Nephron (organoid): ENCODE results near the gene UBE3C.

ENCODE experiments used
- H3K27ac Mint-ChIP-seq, 3 experiments: 2 replicates each; pipeline ENCODE4 v1.8.0; 2020; ENCODE audit warnings: mixed read lengths in 3 of 3, mild to moderate bottlenecking in 2 of 3, moderate library complexity in 1 of 3
- H3K27me3 Mint-ChIP-seq: 2 replicates; pipeline ENCODE4 v1.8.0; 2021; ENCODE audit warnings: low read depth, mild to moderate bottlenecking, moderate library complexity, mixed read lengths
- H3K36me3 Mint-ChIP-seq: 2 replicates; pipeline ENCODE4 v1.8.0; 2020; ENCODE audit warnings: low read depth, mixed read lengths
- H3K4me1 Mint-ChIP-seq: 2 replicates; pipeline ENCODE4 v1.8.0; 2020; ENCODE audit warnings: mixed read lengths
- H3K4me3 Mint-ChIP-seq, 3 experiments: 2 replicates each; pipeline ENCODE4 v1.8.0; 2020; ENCODE audit warnings: mild to moderate bottlenecking in 3 of 3, mixed read lengths in 3 of 3, moderate library complexity in 2 of 3
- H3K9me3 Mint-ChIP-seq: 2 replicates; pipeline ENCODE4 v1.8.0; 2020; ENCODE audit warnings: mixed read lengths
- TF ChIP-seq, protein P1 (sequence below), 3 experiments: fragments of 200-600 bp; sonication (generic); IDR thresholded peaks; one replicate each; pipeline ENCODE4 v1.5.0; 2021; ENCODE audit warnings: antibody characterized with exemption in 3 of 3; ENCODE audit not compliant: unreplicated experiment in 3 of 3

Gene UBE3C

DNA sequence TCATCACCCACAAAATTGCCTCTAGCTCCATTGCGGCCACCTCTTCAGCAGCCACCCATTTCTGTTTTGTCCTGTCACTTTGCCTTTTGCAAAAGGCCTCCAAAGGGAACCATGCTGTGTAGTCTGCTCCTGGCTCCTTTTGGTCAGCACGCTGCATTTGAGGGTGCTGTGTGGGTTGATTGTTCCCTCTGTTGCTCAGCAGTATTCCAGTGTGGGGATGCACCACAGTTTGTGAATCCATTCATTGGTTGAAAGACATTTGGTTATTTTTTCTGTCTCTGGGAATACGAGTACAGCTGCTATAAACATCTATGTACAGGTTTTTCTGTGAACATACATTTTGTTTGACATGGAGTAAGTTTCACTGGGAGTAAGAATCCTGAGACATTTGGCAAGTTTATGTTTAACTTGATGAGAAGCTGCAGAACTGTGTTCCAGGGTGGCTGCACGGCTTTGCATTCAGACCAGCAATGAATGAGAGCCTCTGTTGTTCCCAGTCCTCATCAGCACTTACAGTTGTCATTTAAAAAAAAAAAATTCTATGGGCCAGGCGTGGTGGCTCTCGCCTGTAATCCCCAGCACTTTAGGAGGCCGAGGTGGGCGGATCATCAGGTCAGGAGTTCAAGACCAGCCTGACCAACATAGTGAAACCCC, 82.3 kb downstream of the UBE3C start:
- H3K27me3 Mint-ChIP-seq, result peaks cover 4% of the 10 kb centered on the region
- H3K4me1 Mint-ChIP-seq, result no peaks in the 10 kb centered on the region
- no peaks in the 10 kb centered on the region for H3K9me3 Mint-ChIP-seq
- H3K4me3 Mint-ChIP-seq, result no peak overlapping the region
- TF ChIP-seq, protein P1, sequence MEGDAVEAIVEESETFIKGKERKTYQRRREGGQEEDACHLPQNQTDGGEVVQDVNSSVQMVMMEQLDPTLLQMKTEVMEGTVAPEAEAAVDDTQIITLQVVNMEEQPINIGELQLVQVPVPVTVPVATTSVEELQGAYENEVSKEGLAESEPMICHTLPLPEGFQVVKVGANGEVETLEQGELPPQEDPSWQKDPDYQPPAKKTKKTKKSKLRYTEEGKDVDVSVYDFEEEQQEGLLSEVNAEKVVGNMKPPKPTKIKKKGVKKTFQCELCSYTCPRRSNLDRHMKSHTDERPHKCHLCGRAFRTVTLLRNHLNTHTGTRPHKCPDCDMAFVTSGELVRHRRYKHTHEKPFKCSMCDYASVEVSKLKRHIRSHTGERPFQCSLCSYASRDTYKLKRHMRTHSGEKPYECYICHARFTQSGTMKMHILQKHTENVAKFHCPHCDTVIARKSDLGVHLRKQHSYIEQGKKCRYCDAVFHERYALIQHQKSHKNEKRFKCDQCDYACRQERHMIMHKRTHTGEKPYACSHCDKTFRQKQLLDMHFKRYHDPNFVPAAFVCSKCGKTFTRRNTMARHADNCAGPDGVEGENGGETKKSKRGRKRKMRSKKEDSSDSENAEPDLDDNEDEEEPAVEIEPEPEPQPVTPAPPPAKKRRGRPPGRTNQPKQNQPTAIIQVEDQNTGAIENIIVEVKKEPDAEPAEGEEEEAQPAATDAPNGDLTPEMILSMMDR (IDR thresholded peaks at IDR 0.05; ENCODE audit: unreplicated experiment in 3 of 3), result no peak
- H3K27ac Mint-ChIP-seq, result peak overlapping the region in 1 of 3 experiments; percentile 56
- peaks cover 50% of the 10 kb centered on the region for H3K36me3 Mint-ChIP-seq

- Mint-ChIP-seq H3K4me3 (no peak overlapping the region), H3K27ac (no peak overlapping the region), H3K36me3 (peaks cover 46% of the 10 kb centered on the region), H3K9me3 (no peaks in the 10 kb centered on the region), H3K27me3 (peaks cover 4% of the 10 kb centered on the region), H3K4me1 (no peaks in the 10 kb centered on the region)
- TF ChIP-seq, protein P1 (IDR thresholded peaks at IDR 0.05; ENCODE audit: unreplicated experiment in 3 of 3), result no peak
Observed at GRCh38 chr7:157222687-157223086, 84.0 kb downstream of the UBE3C start.

DNA sequence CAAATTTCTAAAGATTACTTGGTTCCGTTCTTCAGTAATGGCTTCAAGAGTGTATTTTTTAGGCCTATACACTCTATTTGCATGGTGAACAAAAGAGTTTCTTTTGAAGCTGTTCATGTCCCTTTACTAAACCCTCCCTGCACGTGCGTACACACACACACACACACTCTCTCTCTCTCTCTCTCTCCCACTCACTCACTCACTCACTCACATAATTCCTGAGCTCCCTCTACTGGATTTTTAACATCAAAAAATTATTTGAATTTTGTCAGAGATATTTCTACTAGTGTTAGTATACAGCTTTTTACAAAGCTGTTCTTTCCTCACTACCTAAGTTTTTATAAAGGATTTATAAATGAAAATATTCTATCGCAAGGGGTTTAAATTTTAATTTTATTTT, 85.9 kb downstream of the UBE3C start:
- no peaks in the 10 kb centered on the region for H3K9me3 Mint-ChIP-seq
- H3K4me3 Mint-ChIP-seq, result no peak overlapping the region
- H3K27ac Mint-ChIP-seq, result peak overlapping the region in 1 of 3 experiments; percentile 10
- H3K36me3 Mint-ChIP-seq, result peaks cover 35% of the 10 kb centered on the region
- H3K4me1 Mint-ChIP-seq, result no peaks in the 10 kb centered on the region
- H3K27me3 Mint-ChIP-seq, result peaks cover 4% of the 10 kb centered on the region
- TF ChIP-seq, protein P1 (IDR thresholded peaks at IDR 0.05; ENCODE audit: unreplicated experiment in 3 of 3), result peak in 2 of 3 experiments; percentile 26 to 33

GRCh38 chr7:157228864-157229422, 90.2 kb downstream of the UBE3C start:
- H3K4me3 Mint-ChIP-seq, result no peak overlapping the region
- peaks cover 59% of the 10 kb centered on the region for H3K36me3 Mint-ChIP-seq
- no peaks in the 10 kb centered on the region for H3K9me3 Mint-ChIP-seq
- H3K27ac Mint-ChIP-seq, result no peak overlapping the region
- TF ChIP-seq, protein P1 (IDR thresholded peaks at IDR 0.05; ENCODE audit: unreplicated experiment in 3 of 3), result peak in 1 of 3 experiments; percentile 14
- H3K27me3 Mint-ChIP-seq, result no peaks in the 10 kb centered on the region
- H3K4me1 Mint-ChIP-seq, result no peaks in the 10 kb centered on the region

- H3K27ac Mint-ChIP-seq, result no peak overlapping the region
- no peaks in the 10 kb centered on the region for H3K9me3 Mint-ChIP-seq
- H3K4me1 Mint-ChIP-seq, result no peaks in the 10 kb centered on the region
- TF ChIP-seq, protein P1 (IDR thresholded peaks at IDR 0.05; ENCODE audit: unreplicated experiment in 3 of 3), result no peak
- H3K4me3 Mint-ChIP-seq, result no peak overlapping the region
- peaks cover 63% of the 10 kb centered on the region for H3K36me3 Mint-ChIP-seq
- H3K27me3 Mint-ChIP-seq, result no peaks in the 10 kb centered on the region
Observed at GRCh38 chr7:157233677-157234076, 95.0 kb downstream of the UBE3C start.

DNA sequence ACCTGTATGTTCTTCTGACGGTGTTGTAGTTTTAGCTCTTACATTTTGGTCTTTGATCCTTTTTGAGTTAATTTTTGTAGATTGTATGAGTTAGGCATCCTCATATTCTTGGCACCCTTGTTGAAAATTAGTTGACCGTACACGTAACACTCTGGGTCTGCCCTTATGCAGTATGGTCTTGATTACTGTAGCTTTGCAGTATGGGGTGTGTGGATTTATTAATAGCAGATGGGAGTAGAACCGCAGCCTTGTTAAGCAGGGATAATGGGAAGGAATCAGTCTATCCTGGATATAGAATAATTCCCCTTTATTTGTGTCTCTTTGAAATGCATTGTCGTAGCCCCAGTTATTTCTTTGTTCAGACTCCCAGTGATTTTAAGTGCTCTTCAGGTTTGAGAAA, 95.5 kb downstream of the UBE3C start:
- H3K36me3 Mint-ChIP-seq, result peaks cover 66% of the 10 kb centered on the region
- no peaks in the 10 kb centered on the region for H3K4me1 Mint-ChIP-seq
- H3K27me3 Mint-ChIP-seq, result no peaks in the 10 kb centered on the region
- TF ChIP-seq, protein P1 (IDR thresholded peaks at IDR 0.05; ENCODE audit: unreplicated experiment in 3 of 3), result no peak
- H3K9me3 Mint-ChIP-seq, result no peaks in the 10 kb centered on the region
- no peak overlapping the region for H3K27ac Mint-ChIP-seq
- H3K4me3 Mint-ChIP-seq, result no peak overlapping the region
